Suprapubic skin (tissue), 3 donors: ENCODE measurements around the gene ZNF555.

Experiments used
- CTCF ChIP-seq, 2 donors: fragments of 200-600 bp in 1 of 2; fragments of 450-650 bp in 1 of 2; sonication (generic) in 1 of 2; IDR thresholded peaks; one replicate each; pipeline ENCODE4 v1.5.1; 2016 to 2019; ENCODE audit warnings: antibody characterized with exemption in 2 of 2, mild to moderate bottlenecking in 1 of 2, moderate library complexity in 1 of 2
- POLR2AphosphoS5 ChIP-seq, 3 donors: sonication (generic); formaldehyde crosslinking; IDR thresholded peaks; one replicate each; pipeline ENCODE4 v1.6.1; 2017; ENCODE audit warnings: antibody characterized with exemption in 3 of 3

GRCh38 chr19:2845107-2845506 lies 3.8 kb downstream of the ZNF555 start:
- TF ChIP-seq CTCF (IDR thresholded peaks at IDR 0.05) (no peak), POLR2AphosphoS5 (IDR thresholded peaks at IDR 0.05) (no peak)
